Stromal cell of bone marrow (primary cell): Measurements from ENCODE around the gene CLASRP.
"Not testable (repeated sequence)": the region's sequence is repeated elsewhere in the genome, so short reads cannot be mapped to it uniquely, and the experiment has no call there.

ENCODE experiments used
- DNase-seq: peaks from one replicate; pipeline ENCODE4 v3.0.0-alpha.2; 2012; ENCODE audit warnings: low read depth

Gene CLASRP

DNA sequence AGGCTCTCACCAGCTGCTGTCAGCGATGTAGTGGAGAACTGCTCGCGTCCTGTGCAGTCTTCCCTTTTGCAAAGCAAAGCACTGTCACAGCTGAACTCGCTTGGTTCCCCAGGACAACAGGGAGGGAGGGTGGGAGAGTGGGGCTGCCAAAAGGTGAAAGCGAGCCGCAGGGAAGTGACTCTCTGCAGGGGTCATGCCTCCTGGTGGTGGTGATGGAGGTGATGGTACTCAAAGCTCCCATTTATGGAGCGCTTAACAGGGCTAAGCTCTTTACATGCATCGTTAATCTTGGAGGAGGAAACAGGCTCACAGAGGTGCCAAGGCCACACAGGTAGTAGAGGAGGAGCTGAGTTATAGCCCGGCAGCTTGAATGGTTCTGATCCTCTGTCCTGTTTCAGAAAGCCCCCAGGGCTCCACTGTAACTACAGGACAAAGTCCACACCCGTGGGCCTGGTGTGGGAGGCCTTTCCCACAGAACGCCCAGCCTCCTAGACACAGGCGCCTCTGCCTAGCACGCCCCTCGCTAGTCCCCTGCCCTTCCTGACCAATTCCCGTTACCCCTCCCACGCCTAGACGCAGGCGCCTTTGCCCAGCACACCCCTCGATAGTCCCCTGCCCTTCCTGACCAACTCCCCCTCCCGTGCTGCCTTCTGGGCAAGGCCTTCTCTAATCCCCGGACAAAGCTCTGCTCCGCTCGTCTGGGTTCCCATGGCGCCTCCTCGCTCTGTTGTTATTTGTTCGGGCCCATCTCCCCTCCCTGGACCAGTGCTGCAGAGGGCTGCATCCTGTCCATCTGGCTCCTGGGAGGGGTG lies 64.9 kb downstream of the CLASRP start:
- DNase-seq = no peak

DNA sequence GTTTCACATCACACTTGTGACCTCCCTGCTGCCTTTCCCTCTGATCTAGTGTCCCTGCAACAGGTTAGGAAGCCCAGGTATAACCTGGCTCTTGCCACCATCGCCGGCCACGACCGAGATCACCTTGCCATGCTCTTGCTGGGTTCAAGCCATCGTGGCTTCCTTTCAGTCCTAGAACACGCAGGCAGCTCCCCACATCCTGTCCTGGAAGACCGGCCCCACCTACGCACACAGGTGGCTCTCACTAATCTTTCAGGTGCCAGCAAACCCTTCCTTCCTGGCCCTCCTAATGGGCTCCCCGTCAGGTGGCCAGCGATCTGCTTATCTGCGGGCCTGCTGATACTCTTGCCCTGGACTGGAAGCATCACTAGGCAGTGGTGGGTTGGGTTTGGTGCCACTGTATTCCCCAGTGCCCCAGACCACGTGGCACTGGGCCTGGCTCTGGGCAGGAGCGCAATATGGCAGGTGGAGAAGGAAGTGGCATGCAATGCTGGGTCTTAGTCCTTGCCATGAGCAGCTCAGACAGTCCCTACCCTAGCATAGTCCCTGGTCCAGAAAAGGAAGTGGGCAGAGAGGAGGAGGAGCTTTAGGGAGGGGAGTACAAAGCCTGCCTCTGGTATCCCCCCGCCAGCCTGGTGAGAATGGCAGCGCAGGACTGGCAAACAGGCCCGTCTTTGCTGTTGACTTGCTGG lies 66.0 kb downstream of the CLASRP start:
- no peak for DNase-seq

DNA sequence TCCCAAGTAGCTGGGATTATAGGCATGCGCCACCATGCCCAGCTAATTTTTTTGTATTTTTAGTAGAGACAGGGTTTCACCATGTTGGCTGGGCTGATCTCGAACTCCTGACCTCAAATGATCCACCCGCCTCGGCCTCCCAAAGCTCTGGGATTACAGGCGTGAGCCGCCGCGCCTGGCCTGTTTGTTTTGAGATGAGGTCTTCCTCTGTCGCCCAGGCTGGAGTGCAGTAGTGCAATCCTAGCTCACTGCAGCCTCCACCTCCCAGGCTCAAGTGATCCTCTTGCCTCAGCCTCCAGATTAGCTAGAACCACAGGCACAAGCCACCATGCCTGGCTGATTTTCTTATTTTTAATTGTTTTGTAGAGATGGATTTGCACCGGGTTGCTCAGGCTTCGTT lies 67.5 kb downstream of the CLASRP start:
- DNase-seq = not testable (repeated sequence)

DNA sequence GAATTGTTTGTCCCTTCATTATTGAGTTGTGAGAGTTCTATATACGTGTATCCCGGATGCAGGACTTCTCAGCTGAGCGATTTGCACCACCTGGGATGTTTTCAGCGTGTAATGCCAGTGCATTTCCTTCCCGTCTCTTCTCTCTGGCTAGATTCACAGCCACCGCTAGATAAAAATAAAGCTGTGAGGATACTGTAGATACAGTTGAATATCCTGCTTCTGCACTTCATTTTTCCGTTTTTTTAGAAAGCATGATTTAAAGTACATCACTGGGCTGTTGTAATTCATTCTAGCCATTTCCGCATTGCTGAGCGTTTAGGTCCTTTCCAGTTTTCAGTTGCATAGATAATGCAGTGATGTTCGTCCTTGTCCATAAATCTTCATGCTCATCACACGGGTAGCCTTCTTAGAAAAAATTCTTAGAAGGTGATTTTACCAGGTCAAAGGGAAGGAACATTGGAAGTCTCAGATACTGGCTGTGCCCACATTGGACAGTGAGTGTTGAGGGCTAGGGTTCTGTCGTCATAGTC lies 68.8 kb downstream of the CLASRP start:
- DNase-seq = no peak

DNA sequence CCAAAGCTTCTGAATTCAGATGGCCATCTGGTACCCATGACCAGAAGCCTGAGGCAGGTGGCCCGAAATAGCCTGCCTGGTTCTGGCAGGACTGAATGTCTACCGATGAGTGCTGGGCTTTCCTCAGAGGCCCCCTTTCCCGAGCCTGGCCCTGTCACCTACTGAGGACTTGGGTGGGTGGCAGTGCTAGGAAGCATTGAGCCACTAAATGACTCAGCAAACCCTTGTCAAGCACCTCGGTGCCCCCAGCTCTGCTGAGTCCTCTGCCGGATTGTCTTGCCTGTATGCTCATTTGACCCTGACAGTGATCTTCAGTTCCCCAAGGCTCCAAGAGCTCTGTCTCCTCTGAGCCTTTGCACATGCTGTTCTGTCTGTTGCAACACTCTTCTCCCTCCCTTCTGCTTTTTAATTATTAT lies 72.0 kb downstream of the CLASRP start:
- no peak for DNase-seq

DNA sequence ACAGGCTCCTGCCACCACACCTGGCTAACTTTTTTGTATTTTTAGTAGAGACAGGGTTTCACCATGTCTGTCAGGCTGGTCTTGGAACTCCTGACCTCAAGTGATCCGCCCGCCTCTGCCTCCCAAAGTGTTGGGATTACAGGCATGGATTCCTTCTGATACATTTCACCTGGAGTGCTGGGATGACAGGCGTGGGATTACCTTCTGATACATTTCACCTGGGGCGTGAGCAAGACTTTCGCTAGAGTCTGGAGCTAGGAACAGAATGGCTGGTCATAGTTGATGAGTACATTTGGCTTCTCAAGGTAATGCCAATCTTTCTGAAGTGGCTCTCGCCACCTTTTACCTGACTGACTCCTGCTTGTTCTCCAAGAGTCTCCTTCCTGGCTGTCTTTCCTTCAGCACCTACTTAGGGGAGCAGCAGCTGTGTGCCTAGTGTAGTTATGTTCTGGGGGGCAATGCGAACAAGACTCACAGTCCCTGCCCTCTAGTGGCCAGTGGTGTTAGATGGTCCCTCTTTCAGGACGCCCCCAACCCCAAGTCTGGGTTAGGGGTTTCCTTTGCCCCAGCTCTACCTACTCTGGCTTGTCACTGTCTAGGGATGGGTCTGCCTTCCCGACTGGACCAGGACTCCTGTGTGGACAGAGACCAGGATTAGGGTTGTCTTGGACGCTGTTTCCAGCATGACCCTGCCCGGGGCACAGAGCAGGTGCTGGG lies 73.4 kb downstream of the CLASRP start:
- DNase-seq = no peak

DNA sequence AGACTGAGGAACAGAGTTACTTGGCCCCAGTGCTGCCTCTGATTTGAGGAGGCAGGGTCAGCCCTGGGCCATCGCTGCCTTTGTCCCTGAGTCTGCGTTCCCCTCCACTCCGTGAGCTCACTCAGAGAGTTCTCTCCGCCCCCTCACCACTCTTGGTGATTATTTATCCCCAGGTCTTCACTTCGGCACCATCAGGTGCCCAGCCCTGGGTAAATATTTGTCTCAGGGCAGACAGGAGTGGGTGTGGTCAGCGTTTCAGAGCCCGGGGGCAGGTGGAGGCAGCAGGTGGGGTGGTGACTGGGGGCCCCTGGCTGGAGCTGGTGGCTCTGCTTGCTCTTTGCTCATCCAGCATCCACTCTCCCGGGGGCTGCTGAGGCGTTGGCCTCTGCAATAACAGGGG lies 74.8 kb downstream of the CLASRP start:
- DNase-seq = no peak

DNA sequence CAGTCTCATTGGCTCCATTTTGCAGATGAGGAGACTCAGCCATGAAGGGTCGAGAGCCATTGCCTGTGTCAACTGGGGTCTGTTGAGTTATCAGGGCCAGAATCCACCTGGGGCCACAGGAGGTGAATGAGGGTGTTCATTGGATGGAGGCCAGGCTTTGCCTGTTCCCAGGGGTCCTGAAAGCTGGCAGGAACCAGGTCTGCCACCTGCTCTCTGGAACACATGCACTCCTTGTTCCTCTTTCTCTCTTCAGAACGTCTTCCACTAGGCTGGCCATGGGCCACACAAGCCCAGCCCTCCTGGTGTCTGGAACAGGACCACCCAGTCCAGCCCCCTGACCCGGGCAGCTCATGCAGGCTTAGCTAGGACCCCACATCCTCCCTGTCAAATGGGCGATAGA lies 75.3 kb downstream of the CLASRP start:
- DNase-seq = no peak

DNA sequence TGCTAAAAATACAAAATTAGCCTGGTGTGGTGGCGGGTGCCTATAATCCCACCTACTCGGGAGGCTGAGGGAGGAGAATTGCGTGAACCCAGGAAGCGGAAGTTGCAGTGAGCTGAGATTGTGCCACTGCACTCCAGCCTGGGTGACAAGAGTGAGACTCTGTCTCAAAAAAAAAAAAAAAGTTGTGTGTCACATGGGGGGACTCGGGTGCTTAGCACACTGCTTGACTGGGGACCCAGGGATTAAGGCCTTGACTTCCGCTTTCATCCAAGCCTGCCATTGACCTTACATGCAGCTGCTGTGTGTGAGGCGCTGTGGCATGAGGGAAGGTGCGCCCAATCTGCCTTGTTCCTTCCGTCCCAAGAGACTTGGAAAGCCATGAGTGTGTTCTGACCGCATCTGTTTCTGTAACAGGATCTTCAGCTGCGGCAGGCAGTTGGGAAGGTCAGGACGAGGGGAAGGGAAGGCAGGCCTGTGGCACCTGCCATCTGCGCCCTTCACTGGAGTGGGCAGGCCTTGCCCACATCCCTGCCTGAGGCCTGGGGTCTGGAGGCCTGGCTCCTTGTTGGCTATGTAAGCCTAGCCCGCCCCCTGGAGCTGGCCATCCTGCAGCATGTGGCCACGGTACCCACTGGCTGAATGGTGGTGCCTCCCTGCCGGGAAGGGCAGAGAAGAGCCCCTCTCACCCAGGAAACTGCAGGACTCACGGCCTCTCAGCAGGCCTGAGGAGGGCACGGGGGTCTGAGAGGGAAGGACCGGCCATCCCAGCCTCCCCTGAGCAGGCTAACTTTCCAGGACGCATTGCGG lies 77.2 kb downstream of the CLASRP start:
- DNase-seq = no peak

DNA sequence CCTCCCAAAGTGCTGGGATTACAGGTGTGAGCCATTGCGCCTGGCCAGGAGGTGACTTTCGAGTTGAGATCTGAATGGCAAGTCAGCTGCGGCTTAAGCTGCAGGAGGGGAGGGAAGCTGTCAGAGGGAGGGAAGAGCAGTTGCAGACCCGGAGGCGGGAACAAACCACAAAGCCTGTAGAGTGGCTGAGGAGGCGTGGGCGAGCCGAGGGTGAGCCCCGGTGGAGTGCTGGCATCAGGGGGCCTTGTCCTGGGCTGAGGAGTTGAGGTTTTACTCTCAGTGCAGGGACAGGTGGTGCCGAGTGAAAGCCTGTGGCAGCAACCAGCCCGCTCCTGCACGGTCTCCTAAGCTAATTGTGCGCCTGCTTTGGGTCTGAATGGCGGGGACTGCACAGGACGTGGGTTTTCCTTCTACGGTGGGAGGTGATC lies 78.3 kb downstream of the CLASRP start:
- DNase-seq = no peak

DNA sequence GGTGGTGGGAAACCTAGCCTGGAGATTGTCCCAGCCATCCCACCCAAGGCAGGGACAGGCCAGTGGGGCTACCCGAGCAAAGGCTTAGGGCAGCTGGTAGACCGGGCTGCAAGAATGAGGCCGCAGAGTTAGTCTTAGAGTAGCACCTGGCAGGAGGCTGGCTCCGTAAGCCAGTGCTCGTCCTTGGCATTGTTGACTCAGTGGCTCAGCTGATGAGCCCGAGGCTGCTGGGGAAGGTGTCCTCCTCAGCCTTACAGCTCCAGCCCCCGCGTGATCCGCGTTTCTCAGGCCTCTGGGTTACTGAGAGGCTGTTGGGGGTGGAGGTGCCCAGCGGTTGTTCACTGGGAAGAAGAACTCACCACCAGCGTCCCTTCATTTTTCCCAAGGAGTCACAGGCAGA lies 78.8 kb downstream of the CLASRP start:
- DNase-seq = no peak

DNA sequence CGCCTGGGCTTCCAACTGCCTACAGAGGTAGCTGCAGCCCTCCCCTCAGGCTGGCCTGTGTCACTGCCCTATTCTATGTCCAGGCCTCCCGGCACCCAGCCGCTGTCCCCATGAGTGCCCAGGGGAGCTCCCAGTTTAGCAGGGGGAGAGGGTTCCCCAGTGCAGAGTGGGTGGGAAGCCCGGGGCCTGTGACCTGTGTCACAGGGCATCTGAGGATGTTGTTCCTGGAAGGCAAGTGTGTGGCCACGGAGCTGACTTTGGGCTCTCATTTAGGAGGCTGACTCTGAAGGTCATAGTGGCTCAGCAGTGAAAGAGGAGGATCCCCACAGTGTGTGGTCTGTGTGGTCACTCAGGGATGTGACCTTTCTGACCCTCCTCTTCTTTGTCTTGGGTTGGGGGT lies 79.3 kb downstream of the CLASRP start:
- DNase-seq = no peak

DNA sequence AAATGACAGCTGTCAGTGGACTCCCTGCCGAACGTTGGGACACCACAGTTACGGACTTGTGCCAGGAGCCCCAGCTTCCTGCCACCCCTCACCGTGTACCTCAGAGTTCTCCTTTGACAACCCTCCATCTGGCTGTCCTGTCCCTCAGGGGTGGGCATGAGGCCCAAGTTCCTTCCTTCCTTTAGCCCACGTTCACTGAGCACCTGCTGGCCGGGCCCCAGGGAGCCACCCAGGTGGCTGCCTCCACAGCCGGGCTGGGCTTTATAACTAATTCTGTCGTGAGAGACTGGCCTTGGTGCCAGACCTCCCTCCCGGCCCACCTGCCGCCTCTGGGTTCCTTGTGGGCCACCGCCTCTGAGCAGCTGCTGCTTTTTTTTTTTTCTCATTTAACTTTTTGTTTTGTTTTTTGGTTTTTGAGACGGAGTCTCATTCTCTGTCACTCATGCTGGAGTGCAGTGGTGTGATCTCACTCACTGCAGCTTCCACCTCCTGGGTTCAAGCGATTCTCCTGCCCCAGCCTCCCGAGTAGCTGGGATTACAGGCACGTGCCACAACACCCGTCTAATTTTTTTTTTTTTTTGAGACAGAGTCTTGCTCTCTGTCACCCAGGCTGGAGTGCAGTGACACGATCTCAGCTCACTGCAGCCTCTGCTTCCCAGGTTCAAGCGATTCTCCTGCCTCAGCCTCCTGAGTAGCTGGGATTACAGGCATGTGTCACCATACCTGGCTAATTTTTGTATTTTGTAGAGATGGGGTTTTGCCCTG lies 79.9 kb downstream of the CLASRP start:
- DNase-seq = not testable (repeated sequence)

DNA sequence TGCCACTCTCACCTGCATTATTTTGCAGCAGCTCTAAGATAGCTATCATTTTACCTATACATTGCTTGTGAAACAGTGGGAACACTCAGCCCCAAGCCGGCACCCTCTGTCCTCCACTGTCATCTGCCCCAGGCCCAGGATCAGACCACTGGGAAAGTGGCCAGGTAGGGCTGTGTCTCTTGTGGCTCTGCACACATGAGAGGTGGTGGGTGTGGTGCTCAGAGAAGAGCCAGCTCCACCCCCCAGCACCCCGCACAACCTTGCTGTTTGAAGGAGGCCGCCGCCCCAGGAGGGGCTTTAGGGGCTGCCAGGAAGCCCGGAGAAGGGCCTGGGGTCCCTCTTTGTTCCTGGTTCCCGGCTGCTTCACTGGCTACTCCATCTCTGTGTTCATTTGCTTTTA lies 80.7 kb downstream of the CLASRP start:
- no peak for DNase-seq
